Sigmoid colon (tissue), 4 donors: ENCODE results near the gene VPS51.

Experiments
- EP300 ChIP-seq, 4 donors: sonication (generic); formaldehyde crosslinking; IDR thresholded peaks; one replicate each; pipeline ENCODE4 v1.6.1; 2017; ENCODE audit warnings: antibody characterized with exemption in 4 of 4
- POLR2A ChIP-seq, 2 donors: fragments of 450-650 bp; IDR thresholded peaks; one replicate each; pipeline ENCODE4 v1.6.1; 2016; ENCODE audit warnings: antibody characterized with exemption in 2 of 2, mild to moderate bottlenecking in 2 of 2, moderate library complexity in 2 of 2
- POLR2AphosphoS5 ChIP-seq, 4 donors: sonication (generic); formaldehyde crosslinking; IDR thresholded peaks; one replicate each; pipeline ENCODE4 v1.6.1; 2017; ENCODE audit warnings: antibody characterized with exemption in 4 of 4
- TF ChIP-seq, protein P1 (sequence below), 4 experiments: fragments of 450-650 bp in 3 of 4; fragments of 200-600 bp in 1 of 4; IDR thresholded peaks; one replicate each; pipeline ENCODE4 v1.5.1; 2016 to 2019; ENCODE audit warnings: antibody characterized with exemption in 4 of 4, mild to moderate bottlenecking in 3 of 4, moderate library complexity in 2 of 4

DNA sequence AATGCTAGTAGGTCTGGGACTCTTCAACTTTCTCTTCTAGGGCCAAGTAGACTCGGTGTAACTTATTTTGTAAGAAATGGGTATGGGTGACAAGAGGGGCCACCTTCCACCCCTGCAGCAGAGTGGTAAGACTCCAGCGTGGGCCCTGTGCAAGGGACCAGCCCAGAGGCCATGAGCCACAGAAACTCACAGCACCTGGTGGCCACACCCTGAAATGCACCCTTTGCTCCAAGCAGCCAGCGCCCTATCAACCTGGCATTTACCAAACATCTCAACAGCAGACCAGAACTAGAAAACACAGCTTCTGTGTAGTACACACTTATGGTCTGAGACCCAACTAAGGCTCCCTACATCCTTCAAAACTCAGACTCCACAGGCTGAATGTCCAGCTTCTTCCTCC lies 17.9 kb upstream of the VPS51 start:
- TF ChIP-seq POLR2AphosphoS5 (IDR thresholded peaks at IDR 0.05) (no peak), POLR2A (IDR thresholded peaks at IDR 0.05) (no peak), EP300 (IDR thresholded peaks at IDR 0.05) (no peak)
- TF ChIP-seq, protein P1, sequence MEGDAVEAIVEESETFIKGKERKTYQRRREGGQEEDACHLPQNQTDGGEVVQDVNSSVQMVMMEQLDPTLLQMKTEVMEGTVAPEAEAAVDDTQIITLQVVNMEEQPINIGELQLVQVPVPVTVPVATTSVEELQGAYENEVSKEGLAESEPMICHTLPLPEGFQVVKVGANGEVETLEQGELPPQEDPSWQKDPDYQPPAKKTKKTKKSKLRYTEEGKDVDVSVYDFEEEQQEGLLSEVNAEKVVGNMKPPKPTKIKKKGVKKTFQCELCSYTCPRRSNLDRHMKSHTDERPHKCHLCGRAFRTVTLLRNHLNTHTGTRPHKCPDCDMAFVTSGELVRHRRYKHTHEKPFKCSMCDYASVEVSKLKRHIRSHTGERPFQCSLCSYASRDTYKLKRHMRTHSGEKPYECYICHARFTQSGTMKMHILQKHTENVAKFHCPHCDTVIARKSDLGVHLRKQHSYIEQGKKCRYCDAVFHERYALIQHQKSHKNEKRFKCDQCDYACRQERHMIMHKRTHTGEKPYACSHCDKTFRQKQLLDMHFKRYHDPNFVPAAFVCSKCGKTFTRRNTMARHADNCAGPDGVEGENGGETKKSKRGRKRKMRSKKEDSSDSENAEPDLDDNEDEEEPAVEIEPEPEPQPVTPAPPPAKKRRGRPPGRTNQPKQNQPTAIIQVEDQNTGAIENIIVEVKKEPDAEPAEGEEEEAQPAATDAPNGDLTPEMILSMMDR (IDR thresholded peaks at IDR 0.05): peak in 3 of 4 experiments; percentile 35 to 59 (median 52)
